Cardiac fibroblast (primary cell): ENCODE measurements around the gene FAM156B.
"Not testable (repeated sequence)": the region's sequence is repeated elsewhere in the genome, so short reads cannot be mapped to it uniquely, and the experiment has no call there.

Source experiments
- DNase-seq, 2 donors: peaks; one replicate each; pipeline versions ENCODE4 v3.0.0 to v3.0.0-alpha.2; 2010; ENCODE audit warnings: low read depth in 2 of 2
- H3K4me3 ChIP-seq, 2 donors: replicated peaks in 1 of 2; 1 replicate in 1 of 2; 2 replicates in 1 of 2; pipeline ENCODE4 v1.5.1; 2011; ENCODE audit warnings: low read depth in 2 of 2, low read length in 2 of 2, mild to moderate bottlenecking in 2 of 2, moderate library complexity in 1 of 2
- CTCF ChIP-seq: IDR thresholded peaks from one replicate; pipeline ENCODE4 v1.5.1; 2011; ENCODE audit warnings: low read depth, mild to moderate bottlenecking, low read length, inconsistent platforms

The FAM156B gene

GRCh38 chrX:52933213-52933612 lies 36.1 kb downstream of the FAM156B start:
- no peak for DNase-seq
- TF ChIP-seq CTCF = no peak
- no peak overlapping the region for H3K4me3 ChIP-seq

DNA sequence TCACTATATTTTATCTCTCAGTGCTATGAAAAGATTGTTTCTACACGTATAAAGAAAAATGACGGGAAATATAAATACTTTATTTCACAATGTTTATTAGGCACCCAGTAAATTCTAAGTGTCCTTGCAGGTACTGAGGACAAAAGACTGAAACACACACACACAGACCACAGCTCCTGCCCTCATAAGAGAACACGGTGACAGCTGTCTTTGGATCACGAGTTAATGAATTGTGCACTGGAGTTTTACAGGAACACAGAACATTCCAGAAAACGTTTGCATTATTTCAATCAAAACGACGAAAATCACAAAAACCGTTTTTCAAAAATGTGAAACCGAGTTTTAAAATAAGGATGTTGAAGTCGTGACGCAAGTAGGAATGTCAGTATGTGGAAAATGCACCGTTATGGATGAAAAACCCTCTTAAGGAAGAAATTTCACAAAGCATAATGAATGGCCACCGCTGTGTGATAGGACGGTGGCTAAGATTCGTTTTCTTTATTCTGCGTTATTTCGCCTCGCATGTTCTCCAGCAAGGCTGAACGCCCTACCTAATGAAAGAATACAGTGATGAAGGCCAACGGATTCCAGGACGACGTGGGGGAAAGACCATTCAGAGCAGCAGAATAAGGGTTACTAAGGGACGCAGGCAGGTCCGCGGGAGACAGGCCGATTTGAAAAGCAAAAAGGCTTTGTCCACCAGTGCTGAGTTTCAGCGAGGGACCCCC lies 37.0 kb downstream of the FAM156B start:
- no peak for TF ChIP-seq CTCF
- DNase-seq = no peak
- H3K4me3 ChIP-seq = peak overlapping the region; percentile 63 to 70

DNA sequence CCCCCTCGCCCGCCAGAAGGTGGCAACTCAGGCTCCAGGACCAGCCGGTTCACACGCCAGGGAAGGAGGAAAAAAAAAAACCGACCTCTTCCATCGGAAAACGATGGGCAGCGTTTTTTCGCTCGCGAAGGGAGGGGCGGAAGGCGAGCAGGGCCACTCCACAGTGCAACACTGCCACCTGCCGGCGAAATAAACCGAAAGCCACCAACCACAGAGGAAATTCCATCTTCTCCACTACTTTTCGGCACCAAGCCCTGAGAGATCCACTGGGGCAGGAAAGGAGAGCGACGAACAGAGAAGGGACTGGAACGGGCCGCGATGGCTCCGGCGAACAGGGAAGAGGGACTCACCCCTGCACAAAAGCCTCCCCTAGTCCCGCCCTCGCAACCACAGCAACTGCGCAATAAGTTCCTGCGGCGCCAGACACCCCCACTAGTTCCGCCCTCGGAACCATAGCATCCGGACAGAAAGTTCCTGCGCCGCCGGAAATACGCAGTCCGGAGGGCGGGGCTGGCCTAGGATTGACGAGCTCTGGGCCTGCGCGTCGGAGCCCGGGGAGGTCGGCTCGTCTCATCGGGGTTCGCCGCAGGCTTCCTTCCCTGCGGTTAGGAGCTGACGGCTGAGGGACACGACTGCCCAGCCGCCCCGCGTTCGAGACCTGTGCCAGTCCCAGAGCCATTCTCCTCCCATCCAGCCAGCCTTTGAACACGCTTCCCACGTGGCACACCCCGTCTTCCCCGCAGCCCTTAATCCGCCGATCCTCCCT lies 37.8 kb downstream of the FAM156B start:
- peak overlapping the region; percentile 63 to 70 for H3K4me3 ChIP-seq
- peak; percentile 94 to 97 for DNase-seq
- TF ChIP-seq CTCF = peak; percentile 67

GRCh38 chrX:52935470-52935784 lies 38.3 kb downstream of the FAM156B start:
- not testable (repeated sequence) for DNase-seq
- H3K4me3 ChIP-seq = peak overlapping the region; percentile 63 to 70

DNA sequence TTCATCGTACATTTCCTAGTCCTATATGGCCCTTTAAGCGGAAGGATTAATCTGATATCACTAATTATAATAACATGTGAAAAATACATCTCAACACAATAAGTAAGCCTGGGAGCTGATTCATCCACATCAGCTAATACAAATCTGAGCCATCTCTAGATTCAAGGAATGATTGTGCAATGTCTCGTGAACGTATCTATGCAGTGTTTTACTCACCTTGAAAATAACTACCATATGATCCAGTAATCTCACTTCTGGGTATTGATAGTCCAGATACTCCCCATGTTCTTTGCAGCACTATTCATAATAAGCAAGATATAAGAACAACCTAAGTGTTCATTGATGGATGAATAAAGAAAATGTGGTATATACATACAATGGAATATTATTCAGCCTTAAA lies 43.6 kb downstream of the FAM156B start:
- H3K4me3 ChIP-seq, DNase-seq: not testable (repeated sequence)

GRCh38 chrX:52941728-52942127 lies 44.6 kb downstream of the FAM156B start:
- H3K4me3 ChIP-seq, DNase-seq: not testable (repeated sequence)

- not testable (repeated sequence) for DNase-seq, H3K4me3 ChIP-seq
Measured at GRCh38 chrX:52945838-52946494, 48.8 kb downstream of the FAM156B start.

GRCh38 chrX:52947501-52947900 lies 50.4 kb downstream of the FAM156B start:
- not testable (repeated sequence) for DNase-seq

GRCh38 chrX:52948265-52948664 lies 51.1 kb downstream of the FAM156B start:
- DNase-seq, H3K4me3 ChIP-seq: not testable (repeated sequence)

More at GRCh38 chrX:52947501-52947900, 50.4 kb downstream of the FAM156B start:
- H3K4me3 ChIP-seq = not testable (repeated sequence)

DNA sequence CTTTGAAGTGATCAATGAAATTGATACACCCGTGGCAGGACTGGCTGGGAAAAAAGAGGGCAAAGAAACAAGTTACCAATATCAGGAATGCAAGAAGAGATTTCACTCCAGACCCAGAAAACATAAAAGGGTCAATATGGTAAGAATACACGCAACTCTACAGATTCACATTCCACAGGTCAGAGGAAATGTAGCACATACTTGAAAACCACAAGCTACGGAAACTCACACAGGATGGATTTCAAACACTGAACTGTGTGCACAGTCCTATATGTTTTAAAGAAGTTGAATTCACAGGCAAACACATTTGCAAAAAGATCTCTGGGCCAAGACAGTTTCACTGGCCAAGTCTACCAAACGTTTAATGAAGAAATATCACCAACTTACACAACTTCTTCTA lies 52.2 kb downstream of the FAM156B start:
- not testable (repeated sequence) for H3K4me3 ChIP-seq, DNase-seq

DNA sequence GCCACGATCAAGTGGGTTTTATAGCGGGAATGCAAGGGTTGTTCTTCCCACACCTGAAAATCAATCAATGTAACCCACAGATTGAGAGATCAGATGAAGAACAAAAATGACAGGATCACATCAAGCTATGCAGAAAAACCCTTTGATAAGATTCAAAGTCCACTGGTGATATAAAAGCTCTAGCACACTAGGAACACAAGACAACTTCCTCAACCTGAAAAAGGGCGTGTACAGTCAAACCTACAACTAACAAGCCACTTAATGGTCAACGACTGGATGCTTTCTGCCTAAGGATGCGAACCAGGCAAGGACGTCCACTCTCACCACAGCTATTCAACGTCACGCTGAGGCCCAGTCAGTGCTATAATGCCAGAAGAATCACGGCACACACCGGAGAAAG lies 52.8 kb downstream of the FAM156B start:
- H3K4me3 ChIP-seq, DNase-seq: not testable (repeated sequence)
